ENCODE results near the gene PPFIA1.

DNA sequence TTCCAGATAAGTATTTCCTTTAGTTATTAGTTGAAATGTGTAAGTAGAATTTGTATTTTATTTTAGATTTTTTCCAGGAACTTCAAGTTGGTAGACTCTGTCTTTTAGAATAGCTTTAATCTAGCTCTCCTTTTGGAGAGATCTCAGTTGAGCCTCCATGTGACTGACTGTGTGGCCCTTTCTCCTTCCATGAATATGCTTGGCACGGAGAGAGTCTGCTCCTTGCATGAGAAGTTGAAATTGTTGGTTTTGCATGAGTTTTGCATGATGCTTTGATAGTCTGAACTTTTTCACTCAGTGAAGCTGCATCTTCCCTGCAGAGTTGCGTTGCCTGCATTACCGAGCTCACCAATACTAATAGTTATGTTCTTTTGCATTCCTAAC is 95.0 kb downstream of the PPFIA1 start:
- TF ChIP-seq, protein P1, sequence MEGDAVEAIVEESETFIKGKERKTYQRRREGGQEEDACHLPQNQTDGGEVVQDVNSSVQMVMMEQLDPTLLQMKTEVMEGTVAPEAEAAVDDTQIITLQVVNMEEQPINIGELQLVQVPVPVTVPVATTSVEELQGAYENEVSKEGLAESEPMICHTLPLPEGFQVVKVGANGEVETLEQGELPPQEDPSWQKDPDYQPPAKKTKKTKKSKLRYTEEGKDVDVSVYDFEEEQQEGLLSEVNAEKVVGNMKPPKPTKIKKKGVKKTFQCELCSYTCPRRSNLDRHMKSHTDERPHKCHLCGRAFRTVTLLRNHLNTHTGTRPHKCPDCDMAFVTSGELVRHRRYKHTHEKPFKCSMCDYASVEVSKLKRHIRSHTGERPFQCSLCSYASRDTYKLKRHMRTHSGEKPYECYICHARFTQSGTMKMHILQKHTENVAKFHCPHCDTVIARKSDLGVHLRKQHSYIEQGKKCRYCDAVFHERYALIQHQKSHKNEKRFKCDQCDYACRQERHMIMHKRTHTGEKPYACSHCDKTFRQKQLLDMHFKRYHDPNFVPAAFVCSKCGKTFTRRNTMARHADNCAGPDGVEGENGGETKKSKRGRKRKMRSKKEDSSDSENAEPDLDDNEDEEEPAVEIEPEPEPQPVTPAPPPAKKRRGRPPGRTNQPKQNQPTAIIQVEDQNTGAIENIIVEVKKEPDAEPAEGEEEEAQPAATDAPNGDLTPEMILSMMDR (conservative IDR thresholded peaks at IDR 0.05): no peak
- TF ChIP-seq ZFX (IDR thresholded peaks at IDR 0.05): no peak

Measured in C4-2B (cell line).